Thyroid gland (tissue), 4 donors: ENCODE measurements around the gene STRADA.

Experiments used
- POLR2A ChIP-seq, 2 donors: fragments of 450-650 bp; IDR thresholded peaks; one replicate each; pipeline ENCODE4 v1.6.1; 2017; ENCODE audit warnings: antibody characterized with exemption in 2 of 2, mild to moderate bottlenecking in 2 of 2, moderate library complexity in 1 of 2
- TF ChIP-seq, protein P1 (sequence below), 6 experiments: fragments of 200-600 bp in 3 of 6; fragments of 450-650 bp in 3 of 6; sonication (generic) in 3 of 6; IDR thresholded peaks; one replicate each; pipeline ENCODE4 v1.5.1; 2016 to 2019; ENCODE audit warnings: antibody characterized with exemption in 6 of 6, mild to moderate bottlenecking in 2 of 6, inconsistent platforms in 1 of 6, moderate library complexity in 1 of 6

DNA sequence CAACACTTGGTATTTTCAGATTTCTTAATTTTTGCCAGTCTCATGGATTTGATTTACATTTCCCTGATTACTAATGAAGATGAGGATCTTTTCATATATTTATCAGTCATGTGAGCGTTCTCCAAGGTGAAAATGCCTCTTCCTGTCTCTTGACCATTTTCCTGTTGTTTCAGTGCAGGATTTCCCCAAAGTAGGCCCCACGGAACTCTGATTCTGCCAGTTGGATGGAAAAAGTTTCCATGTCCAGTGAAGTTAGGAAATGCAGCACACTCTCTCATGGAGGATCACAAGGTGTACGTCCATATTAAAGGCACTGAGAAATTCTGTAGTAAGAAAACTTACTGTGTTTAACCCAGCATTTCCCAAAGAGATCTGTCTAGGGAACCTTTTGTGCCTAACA is 25.2 kb downstream of the STRADA start:
- TF ChIP-seq, protein P1, sequence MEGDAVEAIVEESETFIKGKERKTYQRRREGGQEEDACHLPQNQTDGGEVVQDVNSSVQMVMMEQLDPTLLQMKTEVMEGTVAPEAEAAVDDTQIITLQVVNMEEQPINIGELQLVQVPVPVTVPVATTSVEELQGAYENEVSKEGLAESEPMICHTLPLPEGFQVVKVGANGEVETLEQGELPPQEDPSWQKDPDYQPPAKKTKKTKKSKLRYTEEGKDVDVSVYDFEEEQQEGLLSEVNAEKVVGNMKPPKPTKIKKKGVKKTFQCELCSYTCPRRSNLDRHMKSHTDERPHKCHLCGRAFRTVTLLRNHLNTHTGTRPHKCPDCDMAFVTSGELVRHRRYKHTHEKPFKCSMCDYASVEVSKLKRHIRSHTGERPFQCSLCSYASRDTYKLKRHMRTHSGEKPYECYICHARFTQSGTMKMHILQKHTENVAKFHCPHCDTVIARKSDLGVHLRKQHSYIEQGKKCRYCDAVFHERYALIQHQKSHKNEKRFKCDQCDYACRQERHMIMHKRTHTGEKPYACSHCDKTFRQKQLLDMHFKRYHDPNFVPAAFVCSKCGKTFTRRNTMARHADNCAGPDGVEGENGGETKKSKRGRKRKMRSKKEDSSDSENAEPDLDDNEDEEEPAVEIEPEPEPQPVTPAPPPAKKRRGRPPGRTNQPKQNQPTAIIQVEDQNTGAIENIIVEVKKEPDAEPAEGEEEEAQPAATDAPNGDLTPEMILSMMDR (IDR thresholded peaks at IDR 0.05), result no peak
- TF ChIP-seq POLR2A (IDR thresholded peaks at IDR 0.05), result no peak
